HG03457 (cell line): ENCODE measurements around the gene CCDC121.
A peak's percentile ranks its signal among the peaks of the same experiment; 100 is the strongest.
"Not testable (repeated sequence)": the region's sequence is repeated elsewhere in the genome, so short reads cannot be mapped to it uniquely, and the experiment has no call there.

Source experiments
- ATAC-seq: cut with Tn5 transposase; IDR thresholded peaks from one replicate; pipeline ENCODE4 v1.9.1; 2021; ENCODE audit warnings: moderate number of reproducible peaks; ENCODE audit not compliant: unreplicated experiment

Gene CCDC121

GRCh38 chr2:27638037-27638637 is 9.3 kb upstream of the CCDC121 start:
- no peak for ATAC-seq

- no peak for ATAC-seq
These were observed 8.0 kb upstream of the CCDC121 start for GRCh38 chr2:27636766-27637165.

DNA sequence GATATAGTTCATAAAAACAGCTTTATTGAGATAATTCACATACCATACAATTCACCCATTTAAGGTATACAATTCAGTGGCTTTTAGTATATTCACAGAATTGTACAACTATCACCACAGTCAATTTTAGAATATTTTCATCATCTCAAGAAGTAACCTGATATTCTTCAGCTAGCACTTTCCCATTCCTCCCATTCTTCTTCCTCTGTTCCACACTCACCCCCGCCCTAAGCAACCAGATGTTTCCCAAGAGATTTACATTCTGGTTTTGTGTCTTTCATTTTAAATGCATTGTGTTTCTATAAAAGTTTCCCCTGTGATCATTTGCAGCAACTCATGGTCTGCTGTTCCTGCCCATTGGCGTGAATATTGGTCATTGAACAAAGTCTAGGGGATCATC is 5.5 kb upstream of the CCDC121 start:
- no peak for ATAC-seq

GRCh38 chr2:27630257-27630656 is 1.4 kb upstream of the CCDC121 start:
- ATAC-seq: not testable (repeated sequence)

GRCh38 chr2:27627963-27628766 is 647 bp downstream of the CCDC121 start:
- ATAC-seq: peak; percentile 5

- not testable (repeated sequence) for ATAC-seq
These were observed 1.9 kb downstream of the CCDC121 start for GRCh38 chr2:27626921-27627320.

GRCh38 chr2:27626323-27626722 is 2.5 kb downstream of the CCDC121 start:
- not testable (repeated sequence) for ATAC-seq

GRCh38 chr2:27624943-27625342 is 3.9 kb downstream of the CCDC121 start:
- ATAC-seq: no peak

- no peak for ATAC-seq
These were observed 5.9 kb downstream of the CCDC121 start for GRCh38 chr2:27622921-27623384.

- no peak for ATAC-seq
These were observed 7.3 kb downstream of the CCDC121 start for GRCh38 chr2:27621524-27621923.

DNA sequence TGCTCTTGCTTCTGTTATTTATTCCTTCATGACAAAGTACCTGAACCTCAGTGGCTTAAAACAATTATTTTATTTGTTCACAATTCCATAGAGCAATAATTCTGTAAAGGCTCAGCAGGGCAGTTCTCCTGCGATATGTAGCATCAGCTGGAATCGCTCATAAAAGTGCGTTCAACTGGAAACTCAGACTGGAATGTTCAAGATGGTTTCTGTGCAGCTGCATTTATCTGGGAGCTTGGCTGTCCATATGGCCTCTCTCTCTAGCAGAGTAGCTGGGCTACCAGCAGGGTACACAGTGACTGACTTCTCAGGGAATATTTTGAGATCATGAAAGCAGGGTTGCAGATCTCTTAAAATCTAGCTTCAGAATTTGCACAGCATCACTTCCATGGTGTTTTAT is 13.5 kb downstream of the CCDC121 start:
- no peak for ATAC-seq

- ATAC-seq: no peak
These were observed 14.8 kb downstream of the CCDC121 start for GRCh38 chr2:27613985-27614384.

- no peak for ATAC-seq
These were observed 22.2 kb downstream of the CCDC121 start for GRCh38 chr2:27606611-27607010.

GRCh38 chr2:27596627-27597026 is 32.2 kb downstream of the CCDC121 start:
- no peak for ATAC-seq

- ATAC-seq: not testable (repeated sequence)
These were observed 33.4 kb downstream of the CCDC121 start for GRCh38 chr2:27595412-27595811.

DNA sequence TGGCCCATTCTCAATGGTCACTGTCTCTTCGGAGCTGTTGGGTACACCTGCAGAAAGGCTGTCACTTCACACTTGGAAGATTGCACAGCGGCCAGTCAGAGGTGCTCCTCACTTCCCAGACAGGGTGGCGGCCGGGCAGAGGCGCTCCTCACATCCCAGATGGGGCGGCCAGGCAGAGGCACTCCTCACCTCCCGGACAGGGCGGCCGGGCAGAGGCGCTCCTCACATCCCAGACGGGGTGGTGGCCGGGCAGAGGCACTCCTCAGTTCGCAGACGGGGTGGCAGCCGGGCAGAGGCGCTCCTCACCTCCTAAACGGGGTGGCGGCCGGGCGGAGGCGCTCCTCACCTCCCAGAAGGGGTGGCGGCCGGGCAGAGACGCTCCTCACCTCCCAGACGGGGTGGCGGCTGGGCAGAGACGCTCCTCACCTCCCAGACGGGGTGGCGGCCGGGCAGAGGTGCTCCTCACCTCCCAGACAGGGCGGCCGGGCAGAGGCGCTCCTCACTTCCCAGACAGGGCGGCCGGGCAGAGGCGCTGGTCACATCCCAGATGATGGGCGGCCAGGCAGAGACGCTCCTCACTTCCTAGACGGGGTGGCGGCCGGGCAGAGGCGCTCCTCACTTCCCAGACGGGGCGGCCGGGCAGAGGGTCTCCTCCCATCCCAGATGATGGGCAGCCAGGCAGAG is 34.6 kb downstream of the CCDC121 start:
- not testable (repeated sequence) for ATAC-seq

- ATAC-seq: no peak
These were observed 35.6 kb downstream of the CCDC121 start for GRCh38 chr2:27593240-27593639.

DNA sequence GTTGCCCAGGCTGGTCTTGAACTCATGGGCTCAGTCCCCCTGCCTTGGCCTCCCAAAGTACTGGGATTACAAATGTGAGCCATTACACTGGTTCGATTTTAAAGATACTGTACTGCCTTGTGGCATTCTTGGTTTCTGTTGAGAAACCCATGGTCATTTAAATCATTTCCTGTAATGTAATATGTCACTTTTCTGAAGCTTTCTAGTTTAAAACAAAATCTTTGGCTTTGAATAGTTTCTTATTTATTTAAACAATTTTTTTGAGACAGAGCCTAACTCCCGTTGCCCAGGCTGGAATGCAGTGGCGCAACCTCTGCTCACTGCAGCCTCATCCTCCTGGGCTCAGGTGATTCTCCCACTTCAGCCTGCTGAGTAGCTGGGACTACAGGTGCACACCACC is 37.1 kb downstream of the CCDC121 start:
- no peak for ATAC-seq

GRCh38 chr2:27588308-27588707 is 40.5 kb downstream of the CCDC121 start:
- no peak for ATAC-seq

DNA sequence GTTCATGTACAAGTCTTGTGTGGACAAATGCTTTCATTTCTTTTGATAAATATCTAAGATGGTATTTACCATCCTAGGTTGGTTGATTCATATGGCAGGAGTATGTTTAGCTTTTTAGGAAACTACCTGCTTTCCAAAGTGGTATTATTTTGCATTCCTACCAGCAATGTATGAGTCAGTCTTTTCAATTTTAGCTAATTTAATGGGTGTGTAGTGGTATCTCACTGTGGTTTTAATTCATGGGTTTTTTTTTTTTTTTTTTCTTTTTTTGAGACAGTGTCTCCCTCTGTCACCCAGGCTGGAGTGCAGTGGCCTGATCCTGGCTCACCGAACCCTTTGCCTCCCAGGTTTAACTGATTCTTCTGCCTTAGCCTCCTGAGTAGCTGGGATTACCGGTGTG is 41.8 kb downstream of the CCDC121 start:
- ATAC-seq: no peak

DNA sequence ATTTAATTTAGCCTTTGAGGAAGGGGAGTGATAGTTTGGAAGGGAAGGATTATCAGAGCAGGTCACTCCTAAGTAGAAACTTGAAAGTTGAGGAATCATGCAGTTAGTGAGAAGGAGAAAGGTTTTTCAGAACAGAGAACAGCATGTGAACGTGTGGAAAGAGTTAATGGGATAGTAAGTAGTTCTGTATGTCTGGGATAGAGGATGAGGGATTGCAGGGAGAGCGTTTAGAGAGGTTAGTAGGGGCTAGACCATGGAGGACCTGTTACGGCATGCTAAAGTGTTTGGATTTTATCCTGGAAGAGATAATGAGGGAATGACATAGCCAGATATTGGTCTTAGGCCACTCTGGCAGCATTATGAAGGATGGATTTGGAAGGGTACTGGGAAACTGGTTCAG is 44.2 kb downstream of the CCDC121 start:
- no peak for ATAC-seq

DNA sequence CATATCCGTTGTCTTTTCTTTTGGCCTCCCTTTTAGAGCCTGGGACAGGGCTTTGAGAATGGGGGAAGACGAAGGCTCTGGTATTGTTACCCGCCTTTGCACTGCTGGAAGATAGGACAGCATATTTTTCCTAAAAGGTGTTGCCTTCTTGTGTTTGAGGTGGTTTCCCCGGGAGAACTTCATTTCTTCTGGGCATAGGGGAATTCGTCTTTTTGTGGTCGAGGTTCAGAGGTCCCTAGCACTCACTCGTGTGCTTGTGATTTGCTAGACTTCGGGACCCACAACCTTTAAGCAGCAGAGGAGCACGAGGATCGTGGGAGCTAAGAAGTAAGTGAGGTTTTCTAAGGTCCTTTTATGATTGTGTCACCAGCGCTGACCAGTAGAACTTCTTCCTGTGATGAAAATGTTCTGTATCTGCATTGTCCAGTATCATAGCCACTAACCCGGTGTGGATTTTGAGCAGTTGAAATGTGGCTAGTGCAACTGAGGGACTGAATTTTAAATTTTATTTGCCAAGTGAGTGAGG is 45.4 kb downstream of the CCDC121 start:
- no peak for ATAC-seq
